K562 (cell line): Measurements from ENCODE around the gene CIART. TPM values are rescaled to one million over a fixed set of nuclear protein-coding genes. Genes with fewer than 3 reads are reported as not detected.

Source experiments
- ARID2 ChIP-seq: fragments of 450-650 bp; IDR thresholded peaks from 2 replicates; pipeline ENCODE4 v1.6.1; 2017; ENCODE audit warnings: antibody characterized with exemption, mild to moderate bottlenecking
- BACH1 ChIP-seq: fragments of 200-800 bp; sonication (Bioruptor generic); IDR thresholded peaks from 2 replicates; pipeline ENCODE4 v1.6.1; 2016; ENCODE audit warnings: missing genetic modification characterization, missing compliant biosample characterization
- CTCFL ChIP-seq: IDR thresholded peaks from 2 replicates; pipeline ENCODE4 v1.6.1; 2011; ENCODE audit warnings: borderline replicate concordance, low read depth, mild to moderate bottlenecking, moderate library complexity, low read length; ENCODE audit not compliant: insufficient read depth, poor library complexity, severe bottlenecking
- ELF4 ChIP-seq: fragments of 450-650 bp; formaldehyde crosslinking; IDR thresholded peaks from 2 replicates; pipeline ENCODE4 v1.4.0; 2022; ENCODE audit warnings: missing genetic modification characterization
- ETV5 ChIP-seq: sonication (generic); formaldehyde crosslinking; IDR thresholded peaks from 2 replicates; pipeline ENCODE4 v1.4.0; 2020; ENCODE audit warnings: low read depth, mild to moderate bottlenecking, missing genetic modification reagents
- HDAC6 ChIP-seq: IDR thresholded peaks from 2 replicates; pipeline ENCODE4 v1.6.1; 2012; ENCODE audit warnings: low read depth, mild to moderate bottlenecking, control low read depth, inconsistent platforms, low read length, moderate library complexity
- HMG20B ChIP-seq: fragments of 250-450 bp; sonication (Bioruptor Pico); IDR thresholded peaks from 2 replicates; pipeline ENCODE4 v1.5.0; 2021; ENCODE audit warnings: mild to moderate bottlenecking
- IRF1 ChIP-seq: sonication (generic); formaldehyde crosslinking; IDR thresholded peaks from 2 replicates; pipeline ENCODE4 v1.8.0; 2022; ENCODE audit warnings: missing genetic modification reagents, mild to moderate bottlenecking, borderline replicate concordance
- JUND ChIP-seq, 2 experiments: IDR thresholded peaks; 2 replicates in 1 of 2; 3 replicates in 1 of 2; pipeline ENCODE4 v1.6.1; 2011; ENCODE audit warnings: borderline replicate concordance in 2 of 2, low read depth in 2 of 2, low read length in 2 of 2, improper control_type of control experiment in 1 of 2, missing biosample characterization in 1 of 2, missing genetic modification characterization in 1 of 2, missing genetic modification reagents in 1 of 2
- L3MBTL2 ChIP-seq: fragments of 450-650 bp; IDR thresholded peaks from 2 replicates; pipeline ENCODE4 v1.6.1; 2016; ENCODE audit warnings: mild to moderate bottlenecking, moderate library complexity
- MXD1 ChIP-seq: fragments of 250-450 bp; sonication (Bioruptor Pico); IDR thresholded peaks from 2 replicates; pipeline ENCODE4 v1.8.0; 2021; ENCODE audit warnings: borderline replicate concordance, mild to moderate bottlenecking, moderate library complexity; ENCODE audit not compliant: poor library complexity, severe bottlenecking
- MYBL2 ChIP-seq, 2 experiments: fragments of 450-650 bp in 1 of 2; sonication (generic) in 1 of 2; formaldehyde crosslinking in 1 of 2; IDR thresholded peaks; 2 replicates each; pipeline versions ENCODE4 v1.6.1 to v1.8.1; 2017 to 2022; ENCODE audit warnings: borderline replicate concordance in 1 of 2, inconsistent platforms in 1 of 2, low read depth in 1 of 2, mild to moderate bottlenecking in 1 of 2, missing genetic modification reagents in 1 of 2, moderate library complexity in 1 of 2
- POLR2G ChIP-seq: fragments of 200-400 bp; formaldehyde crosslinking; IDR thresholded peaks from 2 replicates; pipeline ENCODE4 v1.6.1; 2017; ENCODE audit warnings: low read depth, mild to moderate bottlenecking, antibody characterized with exemption, low read length, moderate library complexity
- POLR3A ChIP-seq: IDR thresholded peaks from 2 replicates; pipeline ENCODE4 v1.6.1; 2011; ENCODE audit warnings: borderline replicate concordance, mild to moderate bottlenecking, moderate library complexity; ENCODE audit not compliant: insufficient read length, insufficient read depth; ENCODE audit errors: extremely low read depth
- RB1 ChIP-seq: fragments of 450-650 bp; IDR thresholded peaks from 2 replicates; pipeline ENCODE4 v1.6.1; 2017; ENCODE audit warnings: low read depth, mild to moderate bottlenecking
- SMARCE1 ChIP-seq: fragments of 450-650 bp; IDR thresholded peaks from 2 replicates; pipeline ENCODE4 v1.7.1; 2016; ENCODE audit warnings: mild to moderate bottlenecking
- SRF ChIP-seq, 2 experiments: fragments of 250-450, 450-650 bp in 1 of 2; sonication (Bioruptor Pico) in 1 of 2; sonication (generic) in 1 of 2; formaldehyde crosslinking; IDR thresholded peaks; 2 replicates each; pipeline versions ENCODE4 v1.5.0 to v1.5.1; 2020 to 2022; ENCODE audit warnings: mild to moderate bottlenecking in 1 of 2, missing genetic modification reagents in 1 of 2
- TARDBP ChIP-seq: fragments of 450-650 bp; IDR thresholded peaks from 2 replicates; pipeline ENCODE4 v1.6.1; 2016
- TCF3 ChIP-seq: sonication (generic); formaldehyde crosslinking; IDR thresholded peaks from 2 replicates; pipeline ENCODE4 v1.4.0; 2020; ENCODE audit warnings: mild to moderate bottlenecking, missing genetic modification reagents
- ZBTB8A ChIP-seq: fragments of 450-650 bp; IDR thresholded peaks from 2 replicates; pipeline ENCODE4 v1.6.1; 2018; ENCODE audit warnings: mild to moderate bottlenecking, moderate library complexity; ENCODE audit not compliant: partially characterized antibody
- ZNF740 ChIP-seq, 3 experiments: fragments of 200-800 bp in 1 of 3; sonication (Bioruptor generic) in 1 of 3; sonication (generic) in 1 of 3; formaldehyde crosslinking in 1 of 3; IDR thresholded peaks; 2 replicates each; pipeline versions ENCODE4 v1.6.1 to v1.8.0; 2016 to 2022; ENCODE audit warnings: mild to moderate bottlenecking in 2 of 3, missing compliant biosample characterization in 2 of 3, missing genetic modification characterization in 2 of 3, missing genetic modification reagents in 1 of 3
- ZNF778 ChIP-seq: fragments of 450-650 bp; formaldehyde crosslinking; IDR thresholded peaks from 2 replicates; pipeline ENCODE4 v1.4.0; 2020; ENCODE audit warnings: mild to moderate bottlenecking, moderate library complexity
- polyA plus RNA-seq, 8 experiments: library from polyadenylated mRNA; depleted of rRNA in 4 of 8; stranded (reverse) in 5 of 8; unstranded in 3 of 8; fragments of >200 nt; fragmentation: Nextera tagmentation in 2 of 8; fragmentation: Illumina TruSeq in 1 of 8; extraction: Ambion mirVana in 2 of 8; extraction: Trizol in 1 of 8; gene quantifications; 2 replicates each; pipeline versions ENCODE4 v1.2.1 to v1.2.3, GENCODE V29; 2011 to 2014; ENCODE audit warnings: inconsistent platforms in 1 of 8, missing spikeins in 1 of 8
- total RNA-seq, 7 experiments: library from RNA; depleted of rRNA in 6 of 7; stranded (reverse); fragments of >200 nt in 6 of 7; fragmentation: Illumina TruSeq in 2 of 7; extraction: Trizol in 2 of 7; gene quantifications; 2 replicates each; pipeline versions ENCODE4 v1.2.1 to v1.2.3, GENCODE V29; 2011 to 2021; ENCODE audit warnings: low replicate concordance in 1 of 7

CIART gene
- total and polyA plus RNA-seq, 9 of the 15 experiments (the other 6 are each of a cell fraction or from before 2014, with no cell fraction given): 0.07 to 0.35 (median 0.19) TPM; not detected in 2

GRCh38 chr1:150268705-150269403 lies 13.5 kb upstream of the CIART start, which contains the start of gene APH1A (continued):
- TF ChIP-seq SMARCE1 (no peak), HMG20B (no peak), ARID2 (no peak), TARDBP (0 out of 2 replicates have a peak, but pooled peaks have one; percentile 25), SRF (CRISPR knock-in tag; IDR thresholded peaks at IDR 0.05) (no peak), MYBL2 (IDR thresholded peaks at IDR 0.05; ENCODE audit: low read depth) (no peak), MYBL2 (CRISPR knock-in tag; IDR thresholded peaks at IDR 0.05; ENCODE audit: borderline replicate concordance) (no peak), ZBTB8A (no peak), HDAC6 (no peak), ZNF778 (CRISPR knock-in tag) (no peak), ELF4 (CRISPR knock-in tag) (no peak), BACH1 (tag) (no peak), ETV5 (no peak), MXD1 (CRISPR knock-in tag) (no peak), RB1 (peak; percentile 56; the same call in 1 of the 2 replicates), L3MBTL2 (no peak; the same call in 1 of the 2 replicates), CTCFL (no peak), JUND (IDR thresholded peaks at IDR 0.05; ENCODE audit: borderline replicate concordance, low read depth, low read length) (peak; percentile 75), JUND (tag; IDR thresholded peaks at IDR 0.05; ENCODE audit: borderline replicate concordance, low read depth, low read length) (peak; percentile 38; the same call in 1 of the 3 replicates), POLR2G (peak; percentile 82), IRF1 (no peak), ZNF740 (CRISPR knock-in tag; IDR thresholded peaks at IDR 0.05) (peak; percentile 83), ZNF740 (tag; IDR thresholded peaks at IDR 0.05) (peak in 1 of 2 experiments; percentile 86; a peak in 2 of 4 replicates), TCF3 (CRISPR knock-in tag) (no peak), POLR3A (no peak)
